ENCODE results near the gene IVNS1ABP. TPM values are rescaled to one million over a fixed set of nuclear protein-coding genes. Genes with fewer than 3 reads are reported as not detected.

Gene IVNS1ABP
- total and polyA plus RNA-seq, 2 donors (not counting 3 experiments of a cell fraction or from before 2014, with no cell fraction given): 26.3 to 81.6 TPM

GRCh38 chr1:185284116-185284515 lies 32.9 kb downstream of the IVNS1ABP start:
- Histone ChIP-seq H4K20me1 (replicated peaks; ENCODE audit: control insufficient read depth, extremely low read depth, insufficient read depth, low read length) (no peaks in the 10 kb centered on the region), H3K9ac (replicated peaks; ENCODE audit: extremely low read depth, insufficient read depth, low read length) (no peak overlapping the region), H3K4me3 (replicated peaks in 1 of 3; ENCODE audit: insufficient read depth in 1 of 3, low read depth in 1 of 3, low read length in 3 of 3) (no peak overlapping the region), H3K4me1 (ENCODE audit: control insufficient read depth, extremely low read depth, insufficient read depth, low read length) (peaks cover 2% of the 10 kb centered on the region), H3K9me1 (replicated peaks; ENCODE audit: control insufficient read depth, extremely low read depth, insufficient read depth, low read length) (no peaks in the 10 kb centered on the region), H3K27ac (ENCODE audit: insufficient read depth, low read depth, low read length) (no peak overlapping the region), H3K9me3 (replicated peaks; ENCODE audit: control insufficient read depth, insufficient read depth, low read length) (no peaks in the 10 kb centered on the region), H2AFZ (ENCODE audit: low read depth, low read length) (no peak overlapping the region), H3K36me3 (ENCODE audit: control insufficient read depth in 2 of 2, extremely low read depth in 1 of 2, insufficient read depth in 2 of 2, low read length in 2 of 2) (no peaks in the 10 kb centered on the region), H3K4me2 (ENCODE audit: insufficient read depth, low read length) (no peak overlapping the region), H3K27me3 (ENCODE audit: control insufficient read depth in 2 of 2, insufficient read depth in 2 of 2, low read length in 2 of 2) (no peaks in the 10 kb centered on the region), H3K79me2 (ENCODE audit: control insufficient read depth, insufficient read depth, low read length) (no peaks in the 10 kb centered on the region)
- POLR2A ChIA-PET: no interaction called here
- intact Hi-C loops (cut with micrococcal nuclease) (no loop called here), dilution Hi-C loops (cut with MboI; ENCODE audit: extremely low pct_ligation_motif_present, low sequenced_read_pairs) (no loop called here)
- TF ChIP-seq POLR2A (IDR thresholded peaks at IDR 0.05; ENCODE audit: low read depth, low read length) (no peak), MYC (IDR thresholded peaks at IDR 0.05; ENCODE audit: low read depth, low read length) (no peak), EZH2 (IDR thresholded peaks at IDR 0.05; ENCODE audit: borderline replicate concordance, low read depth, low read length, severe bottlenecking) (no peak), FOS (IDR thresholded peaks at IDR 0.05; ENCODE audit: borderline replicate concordance, insufficient read depth, low read length) (no peak), POLR2AphosphoS5 (IDR thresholded peaks at IDR 0.05; ENCODE audit: insufficient read depth, low read depth, low read length) (no peak), JUN (IDR thresholded peaks at IDR 0.05; ENCODE audit: borderline replicate concordance, insufficient read depth, insufficient read length, low read depth) (no peak), MAX (IDR thresholded peaks at IDR 0.05; ENCODE audit: insufficient read depth, insufficient read length) (no peak), GATA2 (IDR thresholded peaks at IDR 0.05; ENCODE audit: insufficient read depth, insufficient read length, low read depth, low read length) (no peak)
- TF ChIP-seq, protein P1, sequence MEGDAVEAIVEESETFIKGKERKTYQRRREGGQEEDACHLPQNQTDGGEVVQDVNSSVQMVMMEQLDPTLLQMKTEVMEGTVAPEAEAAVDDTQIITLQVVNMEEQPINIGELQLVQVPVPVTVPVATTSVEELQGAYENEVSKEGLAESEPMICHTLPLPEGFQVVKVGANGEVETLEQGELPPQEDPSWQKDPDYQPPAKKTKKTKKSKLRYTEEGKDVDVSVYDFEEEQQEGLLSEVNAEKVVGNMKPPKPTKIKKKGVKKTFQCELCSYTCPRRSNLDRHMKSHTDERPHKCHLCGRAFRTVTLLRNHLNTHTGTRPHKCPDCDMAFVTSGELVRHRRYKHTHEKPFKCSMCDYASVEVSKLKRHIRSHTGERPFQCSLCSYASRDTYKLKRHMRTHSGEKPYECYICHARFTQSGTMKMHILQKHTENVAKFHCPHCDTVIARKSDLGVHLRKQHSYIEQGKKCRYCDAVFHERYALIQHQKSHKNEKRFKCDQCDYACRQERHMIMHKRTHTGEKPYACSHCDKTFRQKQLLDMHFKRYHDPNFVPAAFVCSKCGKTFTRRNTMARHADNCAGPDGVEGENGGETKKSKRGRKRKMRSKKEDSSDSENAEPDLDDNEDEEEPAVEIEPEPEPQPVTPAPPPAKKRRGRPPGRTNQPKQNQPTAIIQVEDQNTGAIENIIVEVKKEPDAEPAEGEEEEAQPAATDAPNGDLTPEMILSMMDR (IDR thresholded peaks at IDR 0.05; ENCODE audit: extremely low read depth in 1 of 2, insufficient read depth in 1 of 2, low read depth in 1 of 2, low read length in 2 of 2): no peak
- BruUV-seq (replicated peaks): no TSS peak
- CTCF ChIA-PET: no interaction called here
- DNase-seq (ENCODE audit: low read depth, low spot score) (no peak), FAIRE-seq (no peak)

Data from endothelial cell of umbilical vein (primary cell).